Stimulated activated CD4-positive, alpha-beta T cell treated with anti-CD3 and anti-CD28 coated beads, Interleukin-4, amount 100 ng/mL, for 48 hours (primary cell): Measurements from ENCODE around the gene RSBN1.
"Not testable (repeated sequence)": the region's sequence is repeated elsewhere in the genome, so short reads cannot be mapped to it uniquely, and the experiment has no call there.

Source experiments
- DNase-seq, 2 donors: peaks; one replicate each; pipeline ENCODE4 v3.0.0-alpha.2; 2020; ENCODE audit warnings: low read depth in 2 of 2

RSBN1 gene

GRCh38 chr1:113782406-113782805 is 29.9 kb downstream of the RSBN1 start:
- no peak for DNase-seq

GRCh38 chr1:113780374-113781146 is 31.7 kb downstream of the RSBN1 start:
- no peak for DNase-seq

- no peak for DNase-seq
Measured at GRCh38 chr1:113779542-113779941, 32.7 kb downstream of the RSBN1 start.

- DNase-seq = no peak
Measured at GRCh38 chr1:113777561-113777960, 34.7 kb downstream of the RSBN1 start.

GRCh38 chr1:113770031-113770430 is 42.2 kb downstream of the RSBN1 start:
- no peak for DNase-seq

GRCh38 chr1:113769601-113769970 is 42.7 kb downstream of the RSBN1 start:
- DNase-seq = no peak

GRCh38 chr1:113768916-113769600 is 43.2 kb downstream of the RSBN1 start:
- DNase-seq = no peak

GRCh38 chr1:113765306-113766230 is 46.7 kb downstream of the RSBN1 start:
- no peak for DNase-seq

- DNase-seq = no peak
Measured at GRCh38 chr1:113763661-113764060, 48.6 kb downstream of the RSBN1 start.

GRCh38 chr1:113761937-113762336 is 50.3 kb downstream of the RSBN1 start:
- no peak for DNase-seq

- DNase-seq = no peak
Measured at GRCh38 chr1:113760102-113761080, 51.9 kb downstream of the RSBN1 start.

GRCh38 chr1:113759333-113760101 is 52.8 kb downstream of the RSBN1 start, which contains the start of gene PHTF1:
TSS of gene PHTF1 (minus strand) at chr1:113759486. CDS start at chr1:113758703, 783 bp downstream.
- peak; percentile 39 to 50 for DNase-seq

- DNase-seq = peak; percentile 43 to 47
Measured at GRCh38 chr1:113758631-113759332, 53.5 kb downstream of the RSBN1 start.

- no peak for DNase-seq
Measured at GRCh38 chr1:113756461-113756860, 55.8 kb downstream of the RSBN1 start.

- DNase-seq = not testable (repeated sequence)
Measured at GRCh38 chr1:113753333-113753732, 58.9 kb downstream of the RSBN1 start.

GRCh38 chr1:113751516-113751915 is 60.8 kb downstream of the RSBN1 start:
- no peak for DNase-seq

- no peak for DNase-seq
Measured at GRCh38 chr1:113751114-113751513, 61.2 kb downstream of the RSBN1 start.

- no peak for DNase-seq
Measured at GRCh38 chr1:113749402-113749801, 62.9 kb downstream of the RSBN1 start.

- no peak for DNase-seq
Measured at GRCh38 chr1:113747376-113747775, 64.9 kb downstream of the RSBN1 start.
